Psoas muscle (tissue), 8 donors: ENCODE measurements around the gene TSHZ2. TPM values are rescaled to one million over a fixed set of nuclear protein-coding genes. Genes with fewer than 3 reads are reported as not detected.
"Not testable (repeated sequence)": the region's sequence is repeated elsewhere in the genome, so short reads cannot be mapped to it uniquely, and the experiment has no call there.

Experiments used
- ATAC-seq, 4 donors: fragments of 200-7000 bp; cut with Tn5 transposase; one replicate each; pipeline ENCODE4 v1.9.1; 2020; ENCODE audit warnings: moderate library complexity in 3 of 4, mild to moderate bottlenecking in 2 of 4
- DNase-seq, 2 donors: peaks; one replicate each; pipeline ENCODE4 v3.0.0-alpha.2; 2020
- H3K27ac ChIP-seq: fragments of 200-600 bp; one replicate; pipeline ENCODE4 v1.8.0; 2022
- H3K27me3 ChIP-seq, 3 donors: fragments of 200-600 bp in 1 of 3; one replicate each; pipeline versions ENCODE4 v1.6.1 to v1.8.0; 2013 to 2022; ENCODE audit warnings: low read length in 2 of 3, mild to moderate bottlenecking in 2 of 3, moderate library complexity in 1 of 3; ENCODE audit not compliant: insufficient read depth in 3 of 3
- H3K36me3 ChIP-seq, 2 donors: fragments of 200-600 bp in 1 of 2; one replicate each; pipeline versions ENCODE4 v1.6.1 to v1.8.0; 2013 to 2022; ENCODE audit warnings: low read depth in 1 of 2, mild to moderate bottlenecking in 1 of 2, moderate library complexity in 1 of 2; ENCODE audit not compliant: insufficient read depth in 1 of 2
- H3K4me1 ChIP-seq: fragments of 200-600 bp; one replicate; pipeline ENCODE4 v1.8.0; 2022
- H3K4me3 ChIP-seq: fragments of 200-600 bp; one replicate; pipeline ENCODE4 v1.8.0; 2022; ENCODE audit warnings: mild to moderate bottlenecking
- H3K9me3 ChIP-seq: fragments of 200-600 bp; one replicate; pipeline ENCODE4 v1.8.0; 2022
- WGBS, 3 donors: extraction: QIAGEN DNeasy Blood & Tissue Kit; methylation state at CpG; one replicate each; pipeline versions ENCODE4 v1.1.6 to v1.1.7; 2013; 5-methylcytosine and 5-hydroxymethylcytosine counted together
- intact Hi-C, 2 donors: fragments of 100-400 bp; cut with DNase I; formaldehyde crosslinking; loops; one replicate each; pipeline versions ENCODE4 v1.11.0 to v1.14.2; 2022
- polyA plus RNA-seq, 3 donors: library from polyadenylated mRNA; stranded (reverse); fragments of 200-250 nt; gene quantifications; one replicate each; pipeline ENCODE4 v1.2.3, GENCODE V29; 2013
- total RNA-seq, 4 donors: library from RNA; stranded (reverse); fragmentation: NEBNext Ultra II Directional in 2 of 4; extraction: Animal tissue kit (Norgen Biotek cat#: 25700) in 2 of 4; gene quantifications; one replicate each; pipeline versions ENCODE4 v1.2.1 to v1.2.4, GENCODE V29; 2021 to 2023
- TF ChIP-seq, protein P1 (sequence below): fragments of 200-600 bp; IDR thresholded peaks from one replicate; pipeline ENCODE4 v1.8.0; 2022; ENCODE audit warnings: antibody characterized with exemption
- donor health status: healthy with polysubstance abuse.
- donor health status: DM: no; HTN: no; CAD: no; lungs with moderate emphysema.
- donor health status: Bipolar disorder and iron deficiency.
- donor health status: healthy.
- donor health status: DM: yes; HTN: yes; CAD: no.
- donor health status: DM: no; HTN: no; CAD: no.
- donor health status: DM: no; HTN: no; CAD: no.
- donor health status: DM: yes; HTN: yes; CAD: no.

TSHZ2 gene
- total and polyA plus RNA-seq, 7 donors = 0.39 to 7.5 (median 1.9) TPM

DNA sequence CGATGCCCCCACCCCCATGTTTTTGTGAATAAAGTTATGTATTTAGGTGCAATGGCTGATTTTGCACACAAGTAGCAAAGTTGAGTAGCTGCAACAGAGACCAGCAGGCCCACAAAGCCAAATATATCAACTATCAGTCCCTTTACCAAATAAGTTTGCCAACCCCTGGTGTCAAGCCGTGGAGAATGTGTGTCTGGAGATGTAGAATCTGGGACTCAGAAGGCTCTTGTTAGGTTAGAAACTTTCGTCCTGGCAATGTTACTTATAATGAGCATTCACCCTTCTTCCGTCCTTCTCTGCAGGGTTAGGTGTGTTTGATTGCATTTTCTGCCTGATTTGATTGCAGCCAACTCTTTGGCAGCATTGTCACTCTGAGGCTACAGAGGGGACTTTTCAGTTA is 563.7 kb downstream of the TSHZ2 start:
- TF ChIP-seq, protein P1, sequence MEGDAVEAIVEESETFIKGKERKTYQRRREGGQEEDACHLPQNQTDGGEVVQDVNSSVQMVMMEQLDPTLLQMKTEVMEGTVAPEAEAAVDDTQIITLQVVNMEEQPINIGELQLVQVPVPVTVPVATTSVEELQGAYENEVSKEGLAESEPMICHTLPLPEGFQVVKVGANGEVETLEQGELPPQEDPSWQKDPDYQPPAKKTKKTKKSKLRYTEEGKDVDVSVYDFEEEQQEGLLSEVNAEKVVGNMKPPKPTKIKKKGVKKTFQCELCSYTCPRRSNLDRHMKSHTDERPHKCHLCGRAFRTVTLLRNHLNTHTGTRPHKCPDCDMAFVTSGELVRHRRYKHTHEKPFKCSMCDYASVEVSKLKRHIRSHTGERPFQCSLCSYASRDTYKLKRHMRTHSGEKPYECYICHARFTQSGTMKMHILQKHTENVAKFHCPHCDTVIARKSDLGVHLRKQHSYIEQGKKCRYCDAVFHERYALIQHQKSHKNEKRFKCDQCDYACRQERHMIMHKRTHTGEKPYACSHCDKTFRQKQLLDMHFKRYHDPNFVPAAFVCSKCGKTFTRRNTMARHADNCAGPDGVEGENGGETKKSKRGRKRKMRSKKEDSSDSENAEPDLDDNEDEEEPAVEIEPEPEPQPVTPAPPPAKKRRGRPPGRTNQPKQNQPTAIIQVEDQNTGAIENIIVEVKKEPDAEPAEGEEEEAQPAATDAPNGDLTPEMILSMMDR = no peak
- H3K27me3 ChIP-seq = no peaks in the 10 kb centered on the region
- 59 to 80% (median 68%) methylated on average over 4 of the region's 4 CpGs for WGBS, 3 donors
- ATAC-seq (no peak), DNase-seq (no peak)
- no peak overlapping the region for H3K4me3 ChIP-seq
- H3K36me3 ChIP-seq = no peaks in the 10 kb centered on the region
- intact Hi-C loops = no loop called here
- no peak overlapping the region for H3K27ac ChIP-seq
- H3K4me1 ChIP-seq = no peaks in the 10 kb centered on the region
- H3K9me3 ChIP-seq = no peaks in the 10 kb centered on the region

DNA sequence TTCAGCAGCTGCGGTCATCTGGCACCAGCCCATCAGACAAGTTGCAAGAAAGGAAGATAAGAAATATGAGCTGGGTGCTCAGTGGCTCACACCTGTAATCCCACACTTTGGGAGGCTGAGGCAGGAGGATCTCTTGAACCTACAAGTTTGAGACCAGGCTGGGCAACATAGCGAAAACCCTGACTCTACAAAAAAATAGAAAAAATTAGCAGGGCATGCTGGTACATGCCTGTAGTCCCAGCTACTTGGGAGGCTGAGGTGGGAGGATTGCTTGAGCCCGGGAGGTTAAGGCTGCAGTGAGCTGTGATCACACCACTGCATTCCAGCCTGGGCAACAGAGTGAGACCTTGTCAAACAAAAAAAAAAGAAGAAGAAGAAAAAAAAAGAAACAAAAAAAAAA is 564.2 kb downstream of the TSHZ2 start:
- H3K36me3 ChIP-seq, H3K9me3 ChIP-seq, H3K4me1 ChIP-seq, DNase-seq, intact Hi-C loops, H3K27me3 ChIP-seq, H3K27ac ChIP-seq, H3K4me3 ChIP-seq, ATAC-seq: not testable (repeated sequence)
- 67 to 81% (median 72%) methylated on average over 3 of the region's 3 CpGs for WGBS, 3 donors

DNA sequence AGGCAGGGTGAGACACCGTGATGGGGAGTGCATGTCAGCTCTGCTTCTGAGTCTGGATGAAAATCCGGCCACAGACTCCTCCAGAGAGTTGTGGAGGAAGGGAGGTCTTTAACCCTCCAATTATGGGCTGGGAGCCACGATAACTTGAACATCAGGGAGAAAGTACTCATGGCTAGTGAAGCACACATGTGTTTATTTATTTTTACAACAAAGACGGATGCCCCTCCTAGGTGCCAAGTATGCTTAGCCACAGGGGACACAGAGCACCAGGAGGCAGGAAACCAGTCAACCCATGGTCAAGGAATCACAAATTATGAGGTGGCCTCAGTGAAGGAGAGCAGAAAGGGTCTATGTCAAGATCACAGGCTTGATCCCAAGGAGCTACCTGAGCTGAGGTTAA is 567.4 kb downstream of the TSHZ2 start:
- intact Hi-C loops = no loop called here
- Histone ChIP-seq H3K9me3 (peaks cover 2% of the 10 kb centered on the region), H3K27ac (no peak overlapping the region), H3K4me3 (no peak overlapping the region), H3K27me3 (no peaks in the 10 kb centered on the region), H3K36me3 (no peaks in the 10 kb centered on the region), H3K4me1 (no peaks in the 10 kb centered on the region)
- no peak for DNase-seq
- WGBS, 3 donors = 26 to 39% (median 34%) methylated on average over 4 of the region's 4 CpGs
- ATAC-seq = no peak
- TF ChIP-seq, protein P1 = no peak
